HG02884 (cell line): Measurements from ENCODE around the gene APOLD1.
"Not testable (repeated sequence)": the region's sequence is repeated elsewhere in the genome, so short reads cannot be mapped to it uniquely, and the experiment has no call there.

Source experiments
- ATAC-seq: cut with Tn5 transposase; IDR thresholded peaks from one replicate; pipeline ENCODE4 v1.9.1; 2021; ENCODE audit warnings: mild to moderate bottlenecking, moderate library complexity; ENCODE audit not compliant: unreplicated experiment

APOLD1 gene

DNA sequence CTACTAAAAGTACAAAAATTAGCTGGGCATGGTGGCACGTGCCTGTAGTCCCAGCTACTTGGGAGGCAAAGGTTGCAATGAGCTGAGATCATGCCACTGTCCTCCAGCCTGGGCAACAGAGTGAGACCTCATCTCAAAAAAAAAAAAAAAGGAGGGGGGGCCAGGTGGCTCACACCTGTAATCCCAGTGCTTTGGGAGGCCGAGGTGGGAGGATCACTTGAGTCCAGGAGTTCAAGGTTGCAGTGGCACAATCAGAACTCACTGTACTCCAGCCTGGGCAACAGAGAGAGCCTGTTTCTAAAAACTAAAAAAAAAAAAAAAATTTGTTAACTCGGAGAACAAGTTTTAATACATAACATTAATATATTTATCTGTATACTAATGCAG, 22.1 kb downstream of the APOLD1 start:
- not testable (repeated sequence) for ATAC-seq

DNA sequence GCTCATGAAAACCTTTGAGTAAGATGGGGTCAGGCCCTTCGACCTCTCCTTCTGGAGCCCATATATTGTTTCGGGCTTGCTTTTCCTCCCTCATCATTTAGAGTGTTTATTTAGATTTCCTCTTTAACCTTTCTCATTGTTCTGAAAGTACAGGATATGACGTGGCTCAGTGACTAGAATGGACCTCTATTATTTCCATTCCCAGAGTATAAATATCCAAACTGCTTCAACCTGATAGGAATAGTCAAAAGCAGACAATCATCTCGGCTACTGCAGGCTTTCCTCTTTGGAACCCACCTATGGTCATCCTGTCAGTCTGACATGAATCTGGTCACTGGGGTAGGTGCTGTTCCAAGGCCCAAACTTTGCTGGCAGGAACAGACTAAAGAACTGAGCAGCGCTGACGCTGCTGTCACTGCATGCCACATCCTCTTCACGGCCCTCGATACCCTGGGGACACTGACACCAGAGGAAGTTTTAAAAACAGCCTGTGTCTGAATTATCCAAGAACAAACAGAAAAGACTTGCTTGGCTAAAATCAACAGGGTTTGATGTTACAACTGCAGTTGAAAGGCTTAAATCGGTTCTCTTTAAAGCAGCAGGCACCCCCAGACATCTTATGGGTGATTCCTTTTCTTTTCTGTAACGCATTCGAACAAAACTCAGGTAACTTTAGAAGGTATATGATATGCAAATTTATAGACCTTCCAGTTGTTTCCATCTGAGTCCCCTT, 22.7 kb downstream of the APOLD1 start:
- ATAC-seq: peak; percentile 64

DNA sequence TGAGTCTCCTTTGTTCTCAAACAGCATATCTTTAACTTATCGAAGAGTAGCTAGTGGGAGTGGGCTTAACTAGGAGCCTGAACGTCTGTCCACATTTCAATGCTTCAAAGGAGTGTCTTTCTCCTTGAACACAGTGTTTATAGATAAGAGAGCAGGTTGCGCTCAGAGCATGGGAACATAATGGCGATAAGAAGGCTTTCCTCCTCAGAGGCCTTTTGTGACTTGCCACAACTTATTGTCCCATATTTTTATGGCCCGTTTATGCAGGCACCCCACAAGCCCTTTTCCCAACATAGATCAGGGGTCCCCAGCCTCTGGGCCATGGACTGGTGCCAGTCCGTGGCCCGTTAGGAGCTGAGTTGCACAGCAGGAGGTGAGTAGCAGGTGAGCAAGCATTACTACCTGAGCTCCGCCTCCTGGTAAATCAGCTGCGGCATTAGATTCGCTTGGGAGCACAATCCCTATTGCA, 25.1 kb downstream of the APOLD1 start:
- ATAC-seq: no peak

DNA sequence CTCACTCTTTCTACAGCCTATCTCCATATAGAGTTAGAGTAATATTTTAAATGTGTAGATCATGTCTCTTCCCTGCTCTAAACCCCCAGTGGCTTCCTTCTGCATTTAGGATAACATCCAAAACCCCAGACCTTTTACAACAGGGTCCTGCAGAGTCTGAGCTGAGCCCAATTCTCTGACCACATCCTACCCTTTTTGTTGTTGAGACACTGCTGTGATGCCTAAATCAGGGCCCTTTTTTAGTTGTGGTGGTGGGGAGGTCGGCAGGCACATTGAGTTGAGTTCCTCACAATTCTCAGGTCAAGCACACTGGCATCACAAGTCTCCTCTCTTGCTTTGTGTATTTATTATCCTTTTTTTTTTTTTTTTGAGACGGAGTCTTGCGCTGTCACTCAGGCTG, 25.9 kb downstream of the APOLD1 start:
- ATAC-seq: no peak

DNA sequence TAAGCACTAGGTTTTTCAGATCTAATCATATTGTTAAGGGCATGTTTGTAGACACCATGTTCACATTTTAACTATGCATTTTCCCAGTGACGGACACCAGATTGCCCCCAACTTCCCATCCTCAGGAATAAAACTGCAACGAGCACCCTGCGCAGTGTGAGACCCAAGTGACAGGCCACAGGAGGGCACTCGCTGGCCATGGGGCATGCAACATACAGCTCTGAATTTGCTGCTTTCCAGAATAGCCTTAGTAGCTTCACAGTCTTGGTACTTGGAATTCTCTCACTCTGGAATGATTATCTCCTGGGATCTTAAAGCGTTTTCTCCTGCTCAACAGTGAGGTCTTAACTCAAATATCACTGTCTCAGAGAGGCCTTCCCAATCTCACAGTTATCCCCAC, 26.7 kb downstream of the APOLD1 start:
- ATAC-seq: no peak

DNA sequence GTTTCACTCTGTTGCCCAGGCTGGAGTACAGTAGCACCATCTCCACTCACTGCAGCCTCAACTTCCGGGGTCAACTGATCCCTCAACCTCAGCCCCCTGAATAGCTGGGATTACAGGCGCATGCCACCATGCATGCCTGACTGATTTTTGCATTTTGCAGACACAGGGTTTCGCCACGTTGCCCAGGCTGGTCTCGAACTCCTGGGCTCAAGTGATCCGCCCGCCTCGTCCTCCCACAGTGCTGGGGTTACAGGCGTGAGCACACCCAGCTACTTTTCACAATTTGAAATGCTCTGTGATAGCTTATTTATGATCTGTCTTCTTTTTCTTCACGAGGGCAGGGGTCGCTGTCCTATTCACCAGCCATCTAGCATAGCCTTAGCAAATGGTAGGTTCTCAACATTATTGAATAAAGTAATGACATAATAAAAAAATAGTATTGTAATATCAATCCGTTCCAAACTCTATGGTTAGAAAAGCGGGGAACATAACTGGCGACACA, 27.2 kb downstream of the APOLD1 start:
- ATAC-seq: no peak

DNA sequence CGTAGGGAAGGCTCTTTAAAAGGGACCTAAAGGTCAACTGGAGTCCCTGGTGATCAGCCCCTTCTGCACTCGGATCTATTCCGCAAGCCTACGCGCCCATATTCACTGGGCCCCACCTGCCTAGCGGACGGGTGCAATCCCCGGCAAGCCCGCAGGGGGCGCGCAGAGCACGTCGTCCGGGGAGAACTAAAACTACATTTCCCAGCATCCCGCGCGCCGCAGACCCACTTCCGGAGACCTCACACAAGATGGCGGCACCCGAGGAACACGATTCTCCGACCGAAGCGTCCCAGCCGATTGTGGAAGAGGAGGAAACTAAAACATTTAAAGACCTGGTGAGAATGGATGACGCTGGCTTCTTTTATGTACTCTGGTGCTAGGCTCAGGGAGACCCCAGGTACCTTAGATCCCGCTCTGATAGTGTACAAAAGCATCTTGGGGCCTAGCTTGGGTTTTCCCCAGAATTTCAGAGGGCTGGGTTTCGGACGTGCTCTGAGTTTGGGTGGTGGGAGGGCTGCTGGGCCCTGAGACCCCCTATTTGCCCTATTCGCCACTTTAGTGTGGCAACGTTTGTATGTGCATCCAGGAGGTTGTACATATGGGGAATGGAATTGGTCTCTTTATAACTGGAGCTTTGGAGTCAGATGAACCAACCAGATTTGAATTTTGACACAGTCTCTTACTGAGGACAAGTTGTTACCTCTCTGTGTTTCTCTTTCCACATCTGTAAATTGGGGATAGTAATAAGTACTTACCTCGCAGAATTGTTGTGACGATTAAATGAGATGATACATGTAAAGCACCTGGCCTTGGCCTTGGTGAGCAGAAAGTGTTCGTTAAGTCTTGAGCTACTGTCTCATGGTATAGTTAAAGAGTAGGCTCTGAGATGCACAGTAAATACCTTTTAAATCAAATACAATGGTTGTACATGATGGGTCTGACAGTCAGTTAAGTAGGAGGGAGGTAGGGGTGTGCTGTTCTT, 28.0 kb downstream of the APOLD1 start, which contains the start of gene DDX47:
DDX47 (plus strand) TSS at position 227 of the 982 bp plus-strand sequence; CDS start at position 249, 22 bp downstream.
- peak; percentile 82 for ATAC-seq

DNA sequence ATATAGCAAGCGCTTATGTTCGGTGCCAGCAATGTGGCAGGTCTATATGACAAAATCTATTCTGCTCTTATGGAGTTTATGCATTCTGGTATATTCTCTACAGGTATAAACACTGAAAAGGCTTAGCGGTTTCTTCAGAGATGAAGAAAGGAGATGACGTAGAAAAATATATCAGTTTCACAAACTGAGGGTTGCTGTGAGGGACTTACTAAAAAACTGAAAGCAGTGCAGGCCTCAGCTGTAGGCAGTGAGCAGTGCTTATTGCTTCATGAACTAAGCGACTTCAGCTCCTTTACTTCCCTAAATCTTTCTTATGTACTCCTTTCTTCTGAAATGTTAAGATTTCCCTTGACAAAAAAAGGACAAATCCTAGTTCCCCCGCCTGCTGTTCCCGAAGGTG, 32.2 kb downstream of the APOLD1 start:
- ATAC-seq: no peak

DNA sequence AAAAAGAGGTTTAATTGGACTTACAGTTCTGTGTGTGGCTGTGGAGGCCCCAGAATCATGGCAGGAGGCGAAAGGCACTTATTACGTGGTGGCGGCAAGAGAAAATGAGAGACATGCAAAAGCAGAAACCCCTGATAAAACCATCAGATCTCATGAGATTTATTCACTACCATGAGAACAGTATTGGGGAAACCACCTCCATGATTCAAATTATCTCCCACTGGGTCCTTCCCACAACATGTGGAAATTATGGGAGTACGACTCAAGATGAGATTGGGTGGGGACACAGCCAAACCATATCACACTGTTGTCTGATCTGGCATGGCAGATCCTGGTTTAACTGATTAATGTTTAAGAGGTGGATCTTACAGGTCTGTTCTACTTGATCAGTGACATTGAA, 33.2 kb downstream of the APOLD1 start:
- ATAC-seq: no peak

DNA sequence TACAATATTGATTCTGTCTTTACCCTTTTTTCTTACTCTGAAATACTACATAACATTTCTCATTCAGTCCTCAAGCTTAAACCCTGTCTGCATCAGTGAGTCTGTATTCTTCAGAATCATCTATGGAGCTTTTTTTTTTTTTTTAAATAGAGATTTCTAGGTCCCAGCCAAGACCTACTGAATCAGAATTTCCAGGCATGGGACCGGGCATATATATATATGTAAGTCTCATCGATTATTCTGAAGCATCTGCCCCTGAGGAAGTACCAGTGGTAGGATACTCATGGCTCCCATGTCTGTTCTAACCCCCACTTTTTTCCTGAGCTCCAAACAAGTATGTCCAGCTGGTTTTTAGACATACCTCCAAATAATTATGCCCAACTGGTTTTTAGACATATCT, 33.8 kb downstream of the APOLD1 start:
- no peak for ATAC-seq

DNA sequence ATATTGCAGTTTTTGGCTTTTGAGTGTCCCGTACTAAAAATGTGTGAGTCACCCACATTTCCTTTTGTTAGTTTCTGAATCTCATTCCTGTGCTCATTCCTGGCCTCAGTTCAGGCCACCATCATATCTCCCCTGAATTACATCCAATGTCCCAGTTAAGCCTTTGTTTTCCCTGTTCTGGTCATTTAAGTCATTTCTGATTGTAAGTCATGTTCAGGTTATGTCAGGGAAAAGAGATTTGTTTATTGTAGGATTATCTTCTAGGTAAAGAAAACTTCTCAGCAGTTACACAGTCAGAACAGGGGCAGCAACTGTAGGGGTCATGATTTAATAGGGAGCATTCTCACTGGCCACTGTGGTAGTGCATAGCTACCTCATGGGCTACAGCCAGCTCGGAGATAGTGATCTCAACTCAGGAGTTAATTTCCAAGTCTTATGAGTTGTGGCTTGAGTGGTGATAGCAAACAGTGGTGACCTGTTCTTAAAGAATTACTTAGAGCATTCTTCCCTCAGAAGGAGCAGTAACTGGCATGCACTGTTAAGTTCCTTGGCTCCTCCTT, 34.4 kb downstream of the APOLD1 start:
- no peak for ATAC-seq

DNA sequence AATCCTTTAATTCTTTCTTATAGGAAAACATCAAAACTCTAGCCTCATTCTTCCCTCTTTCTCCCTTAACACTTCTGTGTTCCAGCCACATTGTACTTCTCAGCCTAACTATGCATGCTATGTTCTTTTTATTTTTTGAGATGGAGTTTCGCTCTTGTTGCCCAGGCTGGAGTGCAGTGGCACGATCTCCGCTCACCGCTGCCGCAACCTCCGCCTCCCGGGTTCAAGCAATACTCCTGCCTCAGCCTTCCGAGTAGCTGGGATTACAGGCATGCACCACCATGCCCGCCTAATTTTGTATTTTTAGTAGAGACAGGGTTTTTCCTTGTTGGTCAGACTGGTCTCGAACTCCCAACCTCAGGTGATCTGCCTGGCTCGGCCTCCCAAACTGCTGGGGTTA, 34.9 kb downstream of the APOLD1 start:
- ATAC-seq: not testable (repeated sequence)

DNA sequence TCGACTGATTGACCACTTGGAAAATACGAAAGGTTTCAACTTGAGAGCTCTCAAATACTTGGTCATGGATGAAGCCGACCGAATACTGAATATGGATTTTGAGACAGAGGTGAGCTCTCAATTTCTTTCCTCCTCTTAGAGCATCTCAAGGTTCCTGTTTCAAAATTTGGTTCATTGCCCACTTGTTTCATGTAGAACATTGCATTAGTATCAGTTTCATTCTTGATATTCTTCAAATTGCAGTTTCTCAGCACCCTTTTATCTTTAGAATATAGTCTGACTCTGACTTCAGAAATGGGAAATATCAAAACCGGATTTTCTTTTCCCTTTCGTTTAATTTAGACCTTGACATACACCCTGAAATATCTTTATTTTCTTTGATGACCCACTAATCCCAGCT, 36.5 kb downstream of the APOLD1 start:
- ATAC-seq: peak; percentile 73

DNA sequence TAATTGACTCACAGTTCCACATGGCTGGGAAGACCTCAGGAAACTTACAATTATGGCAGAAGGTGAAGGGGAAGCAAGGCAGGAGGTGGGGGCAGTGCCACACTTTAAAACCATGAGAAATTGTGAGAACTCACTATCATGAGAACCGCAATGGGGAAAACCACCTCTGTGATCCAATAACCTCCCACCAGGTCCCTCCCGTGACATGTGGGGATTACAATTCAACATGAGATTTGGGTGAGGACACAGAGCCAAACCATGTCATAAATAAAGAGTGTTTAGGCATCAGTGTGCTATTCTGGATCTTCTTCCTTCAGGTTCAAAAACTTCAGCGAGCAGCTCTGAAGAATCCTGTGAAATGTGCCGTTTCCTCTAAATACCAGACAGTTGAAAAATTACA, 37.4 kb downstream of the APOLD1 start:
- no peak for ATAC-seq

DNA sequence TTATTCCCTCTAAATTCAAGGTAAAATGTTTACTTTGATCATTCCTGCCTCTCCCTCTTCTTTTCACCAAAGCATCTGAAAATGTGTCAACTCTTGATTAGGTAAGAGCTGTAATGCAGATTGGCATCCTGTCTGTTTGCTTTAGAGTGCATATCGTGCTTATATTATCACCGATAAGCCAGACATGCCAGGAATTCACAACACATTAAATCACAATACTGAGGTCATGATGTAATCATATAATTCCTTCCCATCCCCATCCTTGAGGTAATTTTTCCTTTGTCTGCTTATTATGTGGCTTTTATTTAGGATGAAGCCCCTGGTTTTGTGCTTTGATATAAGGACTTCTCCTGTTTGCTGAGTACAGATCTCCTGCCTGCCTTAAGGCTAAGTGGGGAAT, 37.8 kb downstream of the APOLD1 start:
- ATAC-seq: no peak

DNA sequence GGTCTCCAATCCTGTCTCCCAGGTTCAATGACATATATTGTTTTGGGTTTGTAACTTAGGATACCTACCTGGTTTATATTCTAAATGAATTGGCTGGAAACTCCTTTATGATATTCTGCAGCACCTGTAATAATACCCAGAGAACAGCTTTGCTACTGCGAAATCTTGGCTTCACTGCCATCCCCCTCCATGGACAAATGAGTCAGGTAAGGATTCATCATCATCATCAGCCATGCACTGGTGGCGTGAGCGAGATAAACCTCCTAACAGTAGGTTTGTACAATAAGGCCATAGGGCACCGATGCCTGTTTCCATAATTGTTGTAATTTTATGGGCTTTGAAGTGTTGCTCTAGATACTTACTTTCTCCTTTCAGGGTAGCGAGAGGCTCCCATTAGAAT, 38.4 kb downstream of the APOLD1 start:
- ATAC-seq: no peak

DNA sequence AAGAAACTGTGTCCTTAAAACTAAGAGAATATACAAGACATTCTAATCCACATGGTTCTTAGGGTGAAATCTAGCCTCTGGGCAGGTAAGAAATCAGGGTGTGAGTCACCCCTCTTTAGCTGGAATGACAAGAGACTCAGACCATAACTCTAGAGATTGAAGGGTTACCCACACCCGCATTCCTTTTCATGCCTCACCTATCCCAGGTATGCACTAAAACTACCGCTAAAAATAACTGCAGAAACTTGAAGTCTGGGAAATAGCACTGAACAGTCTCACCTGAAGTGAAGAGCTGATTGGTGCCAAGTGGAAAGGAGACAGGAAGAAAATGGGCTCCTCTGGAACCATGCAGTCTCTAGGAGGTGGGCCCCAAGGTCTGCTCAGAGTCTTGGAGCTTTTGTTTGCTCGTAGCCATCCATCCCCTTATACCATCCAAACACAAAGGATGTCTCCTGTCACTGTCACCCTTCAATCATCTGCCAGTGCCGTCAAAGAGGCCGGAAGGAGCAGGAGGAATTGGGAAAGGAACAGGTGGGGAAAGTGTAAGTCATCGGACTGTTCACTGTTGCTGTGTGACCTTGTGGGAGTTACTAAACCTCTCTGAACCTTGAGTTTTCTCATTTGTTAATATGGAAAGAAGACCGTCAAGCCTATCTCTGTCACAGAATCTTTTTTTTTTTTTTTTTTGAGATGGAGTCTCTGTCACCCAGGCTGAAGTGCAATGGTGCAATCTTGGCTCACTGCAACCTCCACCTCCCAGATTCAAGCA, 50.1 kb downstream of the APOLD1 start:
- ATAC-seq: no peak

DNA sequence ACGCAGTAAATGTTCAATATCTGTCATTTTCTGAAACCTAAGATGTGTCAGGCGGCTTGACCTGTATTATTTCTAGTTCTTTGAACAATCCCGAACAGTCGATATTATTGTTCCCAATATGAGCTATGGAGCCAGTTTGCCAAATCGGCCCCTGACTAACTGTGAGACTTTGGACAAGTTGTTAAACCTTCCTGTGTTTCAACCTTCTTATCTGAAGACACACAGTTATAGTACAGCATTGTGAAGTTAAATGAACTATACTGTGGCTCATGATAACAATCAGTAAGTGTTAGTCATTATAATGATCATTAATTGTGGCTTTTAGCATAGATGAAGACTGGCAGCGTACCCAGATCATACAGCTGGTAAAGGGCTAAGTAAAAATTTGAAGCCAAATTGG, 51.1 kb downstream of the APOLD1 start:
- no peak for ATAC-seq

DNA sequence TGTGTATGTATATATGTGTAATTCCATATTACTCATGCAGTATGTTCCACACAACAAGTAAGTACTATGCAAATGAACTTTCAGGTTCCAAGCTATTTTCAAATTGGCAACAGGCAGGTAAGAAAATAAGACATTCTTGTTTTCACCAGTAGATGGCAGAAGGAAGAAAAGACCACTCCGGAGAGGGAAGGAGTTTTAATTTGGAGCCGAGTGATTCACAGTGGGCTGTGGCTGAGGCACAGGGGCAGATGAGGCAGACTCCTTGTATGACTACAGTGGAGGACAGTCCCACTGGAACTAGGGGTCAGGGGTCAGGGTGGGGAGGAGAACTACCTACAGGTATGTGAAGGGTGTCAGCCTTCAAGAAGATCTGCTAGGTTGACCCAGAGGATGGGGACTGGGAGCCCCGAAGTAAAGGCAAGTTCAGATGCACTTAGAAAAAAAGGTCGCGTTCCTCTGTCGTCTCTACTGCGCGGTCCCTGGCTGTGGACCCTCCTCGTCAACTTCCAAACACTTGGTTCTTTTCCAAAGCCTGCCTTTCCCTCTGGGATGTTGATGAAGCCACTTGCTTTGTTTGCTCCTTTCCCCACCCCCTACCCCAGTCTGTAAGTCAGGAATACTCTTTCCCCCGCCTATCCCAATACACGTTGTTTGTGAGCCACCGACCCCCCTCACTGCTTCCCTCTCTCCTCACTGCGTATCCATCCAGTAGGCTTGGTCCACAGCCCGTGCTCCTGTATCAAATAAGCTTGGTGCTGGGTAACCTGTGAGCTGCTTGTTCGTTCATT, 51.8 kb downstream of the APOLD1 start:
- no peak for ATAC-seq

DNA sequence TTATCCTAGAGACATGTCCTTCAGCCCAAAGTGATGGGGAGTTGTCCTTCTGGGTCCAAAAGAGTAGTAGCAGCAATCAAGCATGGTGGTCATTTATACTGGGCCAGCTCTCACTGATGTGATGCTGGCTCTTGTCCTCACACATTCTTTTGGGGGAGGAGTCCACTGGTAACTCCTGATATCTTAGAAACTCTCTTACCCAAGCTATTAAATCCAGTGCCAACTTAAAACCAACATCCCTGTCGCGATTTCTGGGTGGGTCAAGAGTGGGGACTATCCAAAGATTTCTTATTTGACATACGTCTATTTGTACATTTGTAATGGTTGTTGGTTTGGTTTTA, 52.3 kb downstream of the APOLD1 start:
- no peak for ATAC-seq
